Activated CD4-positive, alpha-beta memory T cell treated with anti-CD3 and anti-CD28 coated beads for 36 hours (primary cell): ENCODE data around the gene NPHP4. TPM values are rescaled to one million over a fixed set of nuclear protein-coding genes. Genes with fewer than 3 reads are reported as not detected.

Experiments used
- CTCF ChIA-PET: fragments of 350-600 bp; sonication (Branson Sonifier 250); formaldehyde crosslinking; loops from one replicate; lab custom pipeline; 2021; ENCODE audit warnings: antibody characterized with exemption, inconsistent platforms; lab: Charles Lee
- POLR2A ChIA-PET: fragments of 350-600 bp; sonication (Branson Sonifier 250); formaldehyde crosslinking; loops from one replicate; lab custom pipeline; 2021; ENCODE audit warnings: antibody characterized with exemption; lab: Charles Lee
- DNase-seq: peaks from one replicate; pipeline ENCODE4 v3.0.0-alpha.2; 2020
- H3K27ac Mint-ChIP-seq: one replicate; pipeline ENCODE4 v1.8.0; 2021; ENCODE audit warnings: mixed read lengths
- H3K27me3 Mint-ChIP-seq: one replicate; pipeline ENCODE4 v1.8.0; 2021; ENCODE audit warnings: mixed read lengths
- H3K36me3 Mint-ChIP-seq: one replicate; pipeline ENCODE4 v1.8.0; 2021; ENCODE audit warnings: mixed read lengths
- H3K4me1 Mint-ChIP-seq: one replicate; pipeline ENCODE4 v1.8.0; 2021; ENCODE audit warnings: low read depth, mixed read lengths
- H3K4me3 Mint-ChIP-seq: one replicate; pipeline ENCODE4 v1.8.0; 2021; ENCODE audit warnings: mild to moderate bottlenecking, mixed read lengths
- H3K9me3 Mint-ChIP-seq: one replicate; pipeline ENCODE4 v1.8.0; 2021; ENCODE audit warnings: mixed read lengths
- intact Hi-C: fragments of 100-400 bp; cut with micrococcal nuclease; formaldehyde crosslinking; loops from one replicate; pipeline ENCODE4 v1.15.1; 2023
- total RNA-seq, 2 experiments: library from RNA; stranded (reverse); gene quantifications; one replicate each; pipeline ENCODE4 v1.2.3, GENCODE V29; 2021

Gene NPHP4
- total RNA-seq, 2 experiments from 2014 or later = 14.0 to 14.6 TPM

DNA sequence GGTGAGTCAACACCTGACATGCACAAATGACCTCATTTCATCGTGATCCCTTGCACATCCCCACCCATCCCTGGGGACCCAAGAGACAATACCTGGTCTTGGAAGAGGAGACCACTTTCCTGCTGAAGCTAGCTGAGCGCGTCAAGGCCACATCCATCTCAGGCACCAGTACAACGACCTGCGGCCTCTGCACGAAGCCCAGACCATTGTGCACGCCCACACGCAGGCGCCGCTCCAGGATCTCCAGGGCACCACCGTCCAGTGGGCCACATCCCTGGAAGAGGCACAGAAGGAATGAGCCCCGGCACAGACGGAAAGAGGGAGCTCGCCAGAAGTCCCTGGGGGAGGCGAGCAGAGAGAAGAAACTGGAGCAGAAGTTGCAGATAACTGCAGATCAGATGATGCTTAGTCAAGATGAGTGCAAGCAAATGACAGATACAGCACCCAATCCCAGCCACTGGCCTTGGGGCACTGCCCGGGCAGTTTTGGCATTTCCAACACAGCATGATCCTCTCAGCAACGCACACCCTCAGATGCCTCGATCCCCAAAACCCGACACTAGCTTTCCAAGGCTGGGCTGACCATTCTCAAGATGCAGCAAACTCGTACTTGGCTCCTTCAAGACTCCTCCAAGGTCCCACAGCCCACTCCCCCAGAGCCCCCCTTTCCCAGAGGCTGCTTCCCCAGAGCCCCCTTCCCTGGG lies 44.1 kb downstream of the NPHP4 start:
- no peak overlapping the region for H3K4me3 Mint-ChIP-seq
- no peak for DNase-seq
- no peaks in the 10 kb centered on the region for H3K9me3 Mint-ChIP-seq
- no peaks in the 10 kb centered on the region for H3K4me1 Mint-ChIP-seq
- no peak overlapping the region for H3K27ac Mint-ChIP-seq
- peaks cover 14% of the 10 kb centered on the region for H3K36me3 Mint-ChIP-seq
- intact Hi-C loops = no loop called here
- POLR2A ChIA-PET = no interaction called here
- H3K27me3 Mint-ChIP-seq = no peaks in the 10 kb centered on the region
- CTCF ChIA-PET = no interaction called here

DNA sequence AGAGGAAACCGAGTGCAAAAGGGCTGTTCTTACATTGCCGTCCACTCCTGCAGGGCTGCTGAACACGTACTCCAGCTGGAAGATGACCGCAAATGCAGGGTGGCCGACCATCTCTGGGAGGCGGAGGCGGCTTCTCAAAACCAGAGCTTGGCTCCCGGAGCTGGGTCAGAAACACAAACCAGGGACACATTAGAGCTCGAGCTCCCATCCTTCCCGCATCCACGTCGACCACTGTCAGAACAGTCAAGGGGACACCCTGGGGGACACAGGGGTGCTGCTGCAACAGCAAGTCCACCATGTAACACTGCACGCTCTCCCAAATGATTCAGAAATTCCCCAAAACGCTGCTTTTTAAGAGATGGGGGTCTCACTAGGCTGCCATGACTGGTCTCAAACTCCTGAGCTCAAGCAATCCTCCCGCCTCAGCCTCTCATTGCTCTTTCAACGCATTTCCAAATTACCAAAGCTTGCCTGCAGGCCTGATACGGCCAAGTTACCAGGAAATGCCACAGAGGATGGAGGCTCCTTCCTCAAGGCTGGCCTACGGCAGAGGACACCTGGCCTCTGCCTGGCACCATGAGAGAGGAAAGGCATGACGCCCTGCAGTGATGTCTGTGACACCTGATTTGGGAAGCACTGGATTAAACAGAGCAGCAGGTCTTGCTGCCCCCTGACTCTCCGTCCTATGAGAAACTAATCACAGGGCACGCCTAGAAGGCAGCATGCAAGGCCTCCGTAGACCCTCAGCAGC lies 45.0 kb downstream of the NPHP4 start:
- intact Hi-C loops = no loop called here
- ChIA-PET POLR2A (no interaction called here), CTCF (interaction anchor here (1.2 to 1.4 kb wide), 2 partner anchors 32 to 87 kb away, joined by 4 read pairs; no protein-coding TSS in a partner anchor)
- no peak for DNase-seq
- peaks cover 14% of the 10 kb centered on the region for H3K36me3 Mint-ChIP-seq
- no peak overlapping the region for H3K4me3 Mint-ChIP-seq
- H3K27me3 Mint-ChIP-seq = no peaks in the 10 kb centered on the region
- no peak overlapping the region for H3K27ac Mint-ChIP-seq
- H3K9me3 Mint-ChIP-seq = no peaks in the 10 kb centered on the region
- no peaks in the 10 kb centered on the region for H3K4me1 Mint-ChIP-seq

DNA sequence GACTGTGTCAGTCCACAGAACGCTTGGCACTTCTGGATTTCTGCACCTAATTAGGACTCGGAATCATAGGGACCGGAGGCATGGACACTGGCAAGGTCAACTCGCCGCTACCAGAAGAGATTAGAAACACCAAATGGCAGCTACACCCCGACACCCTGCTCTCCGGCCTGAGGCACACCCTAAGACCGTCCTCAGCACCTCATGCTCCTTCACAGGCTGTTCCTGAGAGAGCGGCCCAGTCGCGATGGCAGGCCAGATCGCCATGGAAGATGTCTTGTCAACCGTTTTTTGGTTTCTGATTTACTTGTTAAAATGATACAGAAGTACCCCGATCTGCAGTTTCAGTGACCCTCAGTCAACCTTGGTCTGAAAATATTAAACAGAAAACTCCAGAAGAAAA lies 46.8 kb downstream of the NPHP4 start:
- intact Hi-C loops = no loop called here
- Mint-ChIP-seq H3K9me3 (no peaks in the 10 kb centered on the region), H3K27me3 (no peaks in the 10 kb centered on the region), H3K36me3 (peaks cover 13% of the 10 kb centered on the region), H3K4me1 (no peaks in the 10 kb centered on the region), H3K27ac (no peak overlapping the region), H3K4me3 (no peak overlapping the region)
- POLR2A ChIA-PET = no interaction called here
- no peak for DNase-seq
- CTCF ChIA-PET = no interaction called here

DNA sequence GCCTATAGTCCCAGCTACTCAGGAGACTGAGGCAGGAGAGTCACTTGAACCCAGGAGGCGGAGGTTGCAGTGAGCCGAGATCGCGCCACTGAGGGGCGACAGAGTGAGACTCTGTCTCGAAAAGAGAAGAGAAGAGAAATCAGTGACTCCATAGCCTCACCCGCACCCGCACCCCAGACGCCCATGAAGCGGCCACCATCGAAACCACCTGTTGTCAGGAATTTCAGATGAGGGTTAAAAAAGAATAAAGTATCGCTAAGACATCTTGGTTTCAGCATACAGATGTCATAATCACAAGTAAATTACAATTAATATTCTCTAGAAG lies 47.4 kb downstream of the NPHP4 start:
- intact Hi-C loops = no loop called here
- CTCF ChIA-PET = no interaction called here
- Mint-ChIP-seq H3K4me3 (no peak overlapping the region), H3K36me3 (peaks cover 13% of the 10 kb centered on the region), H3K4me1 (no peaks in the 10 kb centered on the region), H3K9me3 (no peaks in the 10 kb centered on the region), H3K27ac (no peak overlapping the region), H3K27me3 (no peaks in the 10 kb centered on the region)
- POLR2A ChIA-PET = no interaction called here
- DNase-seq = no peak

DNA sequence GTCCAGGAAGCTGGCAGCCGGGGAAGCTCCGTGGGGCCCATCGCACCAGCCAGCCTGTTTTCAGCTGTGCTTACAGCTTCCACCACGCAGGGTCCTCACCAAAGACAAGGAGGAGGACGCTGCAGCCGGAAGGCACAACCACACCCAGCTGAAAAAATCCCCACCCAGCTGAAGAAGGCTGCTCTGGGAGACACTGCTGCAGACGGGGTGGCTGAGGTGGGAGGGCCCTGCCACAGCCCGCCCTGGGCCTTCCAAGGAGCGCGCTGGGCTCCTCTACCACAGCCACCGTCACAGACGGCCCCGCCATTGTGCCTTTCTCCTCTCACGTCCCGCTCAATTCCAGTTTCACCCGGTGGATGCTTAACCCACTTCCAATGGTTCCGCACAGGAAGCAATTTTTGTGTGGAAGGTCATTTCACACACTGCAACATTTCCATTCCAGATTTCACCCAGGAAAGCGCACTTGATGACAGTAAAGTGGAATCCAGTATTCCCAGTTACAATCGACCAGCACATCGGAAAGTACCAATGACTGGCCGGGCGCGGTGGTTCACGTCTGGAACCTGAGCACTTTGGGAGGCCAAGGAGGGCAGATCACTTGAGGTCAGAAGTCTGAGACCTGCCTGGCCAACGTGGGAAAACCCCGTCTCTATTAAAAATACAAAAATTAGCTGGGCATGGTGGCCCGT lies 47.9 kb downstream of the NPHP4 start:
- ChIA-PET CTCF (no interaction called here), POLR2A (no interaction called here)
- intact Hi-C loops = no loop called here
- Mint-ChIP-seq H3K27ac (no peak overlapping the region), H3K4me1 (no peaks in the 10 kb centered on the region), H3K9me3 (no peaks in the 10 kb centered on the region), H3K27me3 (no peaks in the 10 kb centered on the region), H3K4me3 (no peak overlapping the region), H3K36me3 (peaks cover 13% of the 10 kb centered on the region)
- no peak for DNase-seq

DNA sequence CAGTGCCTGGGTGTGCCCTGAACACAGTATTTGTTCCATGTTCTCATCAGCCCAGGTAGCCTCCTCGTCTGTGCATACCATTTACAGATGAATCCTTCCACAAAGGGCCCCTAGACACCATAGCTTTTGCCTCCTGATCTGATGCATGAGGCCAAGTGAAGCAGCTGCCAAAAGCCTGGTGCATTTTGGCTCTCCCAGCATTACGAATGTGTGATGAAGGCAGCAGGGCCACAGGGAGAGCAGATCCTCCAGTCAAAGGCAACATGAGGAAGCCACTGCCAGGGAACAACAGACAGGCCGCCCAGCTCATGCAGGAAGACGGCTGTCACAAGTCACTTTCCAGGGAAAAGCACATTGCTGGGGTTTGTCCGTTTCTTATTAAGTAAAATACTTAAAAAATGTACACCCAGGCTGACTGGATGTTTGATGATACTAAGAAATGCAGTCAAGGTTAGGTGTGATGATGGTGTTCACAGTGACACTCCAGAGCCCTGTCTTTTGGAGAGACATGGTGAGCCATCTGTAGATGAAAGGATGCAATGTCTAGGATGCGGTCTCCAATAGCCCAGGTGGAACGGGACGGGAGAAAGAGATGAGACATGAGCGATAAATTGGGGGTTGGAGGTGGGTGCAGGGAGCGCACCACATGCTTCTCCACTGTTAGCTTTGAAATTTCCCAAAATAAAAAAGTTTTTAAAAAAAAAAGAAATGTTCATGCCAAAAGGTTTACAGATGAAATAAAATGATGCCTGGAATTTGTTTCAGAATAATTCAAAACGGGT lies 48.7 kb downstream of the NPHP4 start:
- H3K4me1 Mint-ChIP-seq = no peaks in the 10 kb centered on the region
- H3K4me3 Mint-ChIP-seq = no peak overlapping the region
- intact Hi-C loops = no loop called here
- H3K36me3 Mint-ChIP-seq = peaks cover 11% of the 10 kb centered on the region
- POLR2A ChIA-PET = no interaction called here
- H3K9me3 Mint-ChIP-seq = no peaks in the 10 kb centered on the region
- DNase-seq = no peak
- CTCF ChIA-PET = no interaction called here
- no peaks in the 10 kb centered on the region for H3K27me3 Mint-ChIP-seq
- H3K27ac Mint-ChIP-seq = no peak overlapping the region

DNA sequence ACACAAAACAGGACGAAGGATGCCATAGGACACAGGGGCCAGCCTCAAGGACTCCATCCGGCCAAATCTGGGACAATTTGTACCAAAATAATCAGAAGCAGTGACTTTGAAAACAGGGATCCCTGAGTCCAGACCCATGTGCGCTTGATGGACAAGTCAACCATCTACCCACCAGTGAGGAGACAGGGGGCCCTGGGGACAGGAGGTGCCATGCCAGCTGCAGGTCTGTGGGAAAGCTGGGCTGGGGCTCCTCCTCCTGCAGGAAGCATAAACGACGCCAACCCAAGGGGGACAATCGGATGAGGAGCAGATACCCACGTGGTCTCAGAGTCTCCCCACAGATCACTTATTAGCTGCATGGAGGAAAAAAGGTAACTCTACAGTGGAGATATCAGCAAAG lies 50.6 kb downstream of the NPHP4 start:
- no peaks in the 10 kb centered on the region for H3K9me3 Mint-ChIP-seq
- H3K4me1 Mint-ChIP-seq = no peaks in the 10 kb centered on the region
- H3K27ac Mint-ChIP-seq = no peak overlapping the region
- H3K36me3 Mint-ChIP-seq = peaks cover 11% of the 10 kb centered on the region
- CTCF ChIA-PET = no interaction called here
- no peak for DNase-seq
- intact Hi-C loops = no loop called here
- POLR2A ChIA-PET = no interaction called here
- no peak overlapping the region for H3K4me3 Mint-ChIP-seq
- no peaks in the 10 kb centered on the region for H3K27me3 Mint-ChIP-seq

DNA sequence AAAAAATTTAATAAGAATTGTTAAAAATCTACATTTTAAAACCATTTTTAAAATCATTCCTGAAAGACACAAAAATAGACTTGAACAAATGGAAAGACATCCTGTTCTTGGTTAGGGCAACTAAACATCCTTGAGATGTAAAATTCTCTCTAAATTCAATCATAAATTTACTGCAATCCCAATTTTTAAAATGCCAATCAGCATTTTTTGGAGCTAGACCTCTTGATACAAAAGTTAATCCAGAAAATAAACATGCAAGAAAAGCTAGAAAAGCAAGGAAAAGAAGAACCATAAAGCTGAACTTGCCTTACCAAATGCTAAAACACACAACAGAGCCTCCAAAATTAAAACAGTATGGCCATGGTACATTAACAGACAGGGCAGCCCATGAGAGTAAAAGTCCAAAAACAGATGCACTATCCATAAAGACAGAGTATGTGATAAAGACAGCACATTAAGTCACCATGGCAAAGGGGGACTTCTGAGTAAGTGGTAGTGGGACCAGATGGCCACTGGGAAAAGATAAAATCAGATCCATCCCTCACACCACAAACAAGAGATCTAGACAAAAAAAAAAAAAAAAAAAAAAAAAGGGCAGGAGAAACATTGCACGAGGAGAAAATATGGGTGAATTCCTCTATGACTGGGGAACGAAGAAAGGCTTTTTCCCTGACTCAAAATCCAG lies 51.4 kb downstream of the NPHP4 start:
- H3K27ac Mint-ChIP-seq = no peak overlapping the region
- peaks cover 7% of the 10 kb centered on the region for H3K36me3 Mint-ChIP-seq
- intact Hi-C loops = no loop called here
- ChIA-PET POLR2A (no interaction called here), CTCF (no interaction called here)
- H3K9me3 Mint-ChIP-seq = no peaks in the 10 kb centered on the region
- H3K4me3 Mint-ChIP-seq = no peak overlapping the region
- no peaks in the 10 kb centered on the region for H3K4me1 Mint-ChIP-seq
- H3K27me3 Mint-ChIP-seq = no peaks in the 10 kb centered on the region
- no peak for DNase-seq

DNA sequence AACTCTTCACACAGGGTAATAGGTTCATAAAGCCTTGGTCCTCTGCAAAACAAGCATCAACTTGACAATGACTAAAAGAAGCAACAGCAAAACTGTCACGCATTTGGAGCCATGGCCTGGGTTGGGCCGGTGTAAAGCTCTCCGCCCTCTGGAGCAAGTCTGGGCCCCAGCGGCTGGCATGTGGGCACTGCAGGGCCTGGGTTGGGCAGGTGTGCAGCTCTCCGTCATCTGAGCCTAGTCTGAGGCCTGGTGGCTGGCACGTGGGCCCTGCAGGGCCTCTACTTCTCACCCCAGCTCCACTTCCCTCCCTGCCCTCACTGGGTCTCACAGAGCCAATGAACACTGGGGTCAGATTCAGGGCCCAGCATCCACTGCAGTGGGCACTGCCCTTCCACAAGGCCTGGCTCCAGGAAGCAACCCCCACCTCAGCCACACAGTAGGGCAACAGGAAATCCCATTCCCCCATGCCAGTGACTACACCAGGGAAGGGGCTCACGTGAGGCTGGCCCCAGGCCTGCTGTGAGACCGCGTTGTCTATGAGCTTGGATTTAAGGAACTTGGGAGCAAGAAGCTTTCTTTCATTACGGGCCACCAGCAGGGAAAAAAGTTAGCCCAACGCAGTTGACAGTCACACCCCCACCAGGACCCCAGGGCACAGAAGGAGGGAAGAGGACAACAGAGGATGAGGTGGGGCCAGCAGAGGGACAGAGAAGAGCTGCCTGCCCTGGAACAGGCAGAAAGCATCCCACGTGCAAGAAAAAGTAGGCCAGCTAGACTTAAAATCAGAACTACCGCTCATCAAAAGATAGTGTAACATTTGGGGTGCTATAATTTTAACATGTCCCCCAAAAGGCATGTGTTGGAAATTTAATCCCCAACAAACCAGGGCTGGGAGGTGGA lies 52.7 kb downstream of the NPHP4 start:
- no peaks in the 10 kb centered on the region for H3K27me3 Mint-ChIP-seq
- POLR2A ChIA-PET = no interaction called here
- no peaks in the 10 kb centered on the region for H3K4me1 Mint-ChIP-seq
- H3K9me3 Mint-ChIP-seq = no peaks in the 10 kb centered on the region
- H3K36me3 Mint-ChIP-seq = peaks cover 2% of the 10 kb centered on the region
- intact Hi-C loops = no loop called here
- CTCF ChIA-PET = no interaction called here
- no peak overlapping the region for H3K27ac Mint-ChIP-seq
- no peak for DNase-seq
- H3K4me3 Mint-ChIP-seq = no peak overlapping the region

DNA sequence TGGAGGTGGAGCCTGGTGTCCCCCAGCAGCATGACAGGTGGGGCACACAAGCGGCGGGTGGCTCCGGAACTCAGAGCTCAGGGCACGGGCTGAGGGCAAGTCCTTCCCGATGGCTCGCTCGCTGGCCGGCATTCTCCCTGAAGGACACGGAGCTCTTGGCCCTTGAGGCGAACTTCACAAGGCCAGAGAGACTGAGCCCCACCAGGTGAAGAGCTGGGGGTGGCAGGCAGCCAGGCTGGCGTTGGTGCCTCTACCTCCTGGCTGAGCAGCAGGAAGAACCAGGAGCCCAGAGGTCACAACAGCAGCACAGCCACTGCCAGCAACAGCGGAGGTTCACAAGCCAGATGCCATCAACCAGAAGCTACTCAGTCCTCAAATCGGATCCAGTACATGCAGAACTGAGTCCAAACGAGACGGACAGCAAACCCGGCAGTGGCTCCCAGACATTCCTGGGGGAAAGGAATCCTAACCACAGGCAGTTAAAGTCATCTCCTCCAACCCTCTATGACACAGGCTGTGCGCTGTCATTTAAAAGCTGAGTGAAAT lies 54.1 kb downstream of the NPHP4 start:
- Mint-ChIP-seq H3K4me1 (no peaks in the 10 kb centered on the region), H3K27ac (no peak overlapping the region), H3K9me3 (no peaks in the 10 kb centered on the region), H3K27me3 (no peaks in the 10 kb centered on the region), H3K4me3 (no peak overlapping the region), H3K36me3 (peaks cover 2% of the 10 kb centered on the region)
- intact Hi-C loops = no loop called here
- ChIA-PET POLR2A (interaction anchor here (1.5 kb wide), 1 partner anchor 17 kb away, joined by 10 read pairs; no protein-coding TSS in a partner anchor), CTCF (no interaction called here)
- no peak for DNase-seq

DNA sequence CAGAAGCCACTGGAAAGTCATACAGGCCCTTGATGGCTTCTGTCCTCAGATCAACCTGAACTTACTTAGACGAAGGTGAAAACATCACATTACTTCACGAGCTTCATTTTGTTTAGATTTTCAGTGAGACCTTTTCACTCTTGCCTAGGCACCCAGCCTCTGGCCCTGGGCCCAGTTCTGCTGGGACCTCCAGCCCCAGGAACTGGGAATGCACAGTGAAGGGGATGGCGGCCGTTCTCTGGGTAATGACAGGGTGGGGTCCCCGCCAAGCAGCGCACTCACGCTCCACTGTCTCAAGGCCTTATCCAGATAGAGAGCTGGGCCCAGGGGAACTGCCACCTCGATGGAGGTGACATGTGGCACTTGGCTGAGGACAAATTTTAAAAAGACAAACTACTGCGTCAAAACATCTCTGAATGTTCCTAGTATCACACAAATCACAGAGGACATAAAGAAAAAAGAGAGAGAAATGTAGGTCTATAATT lies 54.8 kb downstream of the NPHP4 start:
- intact Hi-C loops = no loop called here
- POLR2A ChIA-PET = interaction anchor here (1.5 kb wide), 1 partner anchor 18 kb away, joined by 10 read pairs; no protein-coding TSS in a partner anchor
- Mint-ChIP-seq H3K36me3 (peaks cover 9% of the 10 kb centered on the region), H3K27ac (no peak overlapping the region), H3K27me3 (no peaks in the 10 kb centered on the region), H3K9me3 (no peaks in the 10 kb centered on the region), H3K4me3 (no peak overlapping the region), H3K4me1 (no peaks in the 10 kb centered on the region)
- DNase-seq = no peak
- CTCF ChIA-PET = no interaction called here
